ENCODE results near the gene RHOB. TPM values are rescaled to one million over a fixed set of nuclear protein-coding genes. Genes with fewer than 3 reads are reported as not detected.
"Not testable (repeated sequence)": the region's sequence is repeated elsewhere in the genome, so short reads cannot be mapped to it uniquely, and the experiment has no call there.

The RHOB gene
- total and polyA plus RNA-seq, 2 experiments from 2014 or later, result 15.4 to 92.1 TPM

GRCh38 chr2:20411361-20411894, 35.4 kb upstream of the RHOB start:
- peak; percentile 88 for TF ChIP-seq CTCF (IDR thresholded peaks at IDR 0.05; ENCODE audit: low read depth, low read length)
- Histone ChIP-seq H3K27me3 (no peaks in the 10 kb centered on the region), H3K36me3 (no peaks in the 10 kb centered on the region), H3K4me3 (no peak overlapping the region), H3K27ac (no peak overlapping the region), H3K9me3 (ENCODE audit: low read depth) (no peaks in the 10 kb centered on the region), H3K4me1 (ENCODE audit: low read depth) (no peaks in the 10 kb centered on the region)
- peak; percentile 65 to 89 for DNase-seq (ENCODE audit: low read depth in 1 of 2, low spot score in 1 of 2)

GRCh38 chr2:20414806-20415205, 32.1 kb upstream of the RHOB start:
- Histone ChIP-seq H3K4me3 (no peak overlapping the region), H3K9me3 (ENCODE audit: low read depth) (no peaks in the 10 kb centered on the region), H3K27me3 (no peaks in the 10 kb centered on the region), H3K36me3 (no peaks in the 10 kb centered on the region), H3K4me1 (ENCODE audit: low read depth) (no peaks in the 10 kb centered on the region), H3K27ac (no peak overlapping the region)
- no peak for DNase-seq (ENCODE audit: low read depth in 1 of 2, low spot score in 1 of 2)
- no peak for TF ChIP-seq CTCF (IDR thresholded peaks at IDR 0.05; ENCODE audit: low read depth, low read length)

- no peak for TF ChIP-seq CTCF (IDR thresholded peaks at IDR 0.05; ENCODE audit: low read depth, low read length)
Measured at GRCh38 chr2:20415511-20415918, 31.4 kb upstream of the RHOB start.

GRCh38 chr2:20416723-20417122, 30.2 kb upstream of the RHOB start:
- Histone ChIP-seq H3K4me3 (no peak overlapping the region), H3K36me3 (no peaks in the 10 kb centered on the region), H3K27ac (no peak overlapping the region), H3K27me3 (no peaks in the 10 kb centered on the region), H3K9me3 (ENCODE audit: low read depth) (no peaks in the 10 kb centered on the region), H3K4me1 (ENCODE audit: low read depth) (no peaks in the 10 kb centered on the region)
- TF ChIP-seq CTCF (IDR thresholded peaks at IDR 0.05; ENCODE audit: low read depth, low read length), result no peak
- DNase-seq (ENCODE audit: low read depth in 1 of 2, low spot score in 1 of 2), result no peak

More at GRCh38 chr2:20415511-20415918, 31.4 kb upstream of the RHOB start:
- Histone ChIP-seq H3K4me1 (ENCODE audit: low read depth) (no peaks in the 10 kb centered on the region), H3K9me3 (ENCODE audit: low read depth) (no peaks in the 10 kb centered on the region), H3K36me3 (no peaks in the 10 kb centered on the region), H3K4me3 (no peak overlapping the region), H3K27ac (no peak overlapping the region), H3K27me3 (no peaks in the 10 kb centered on the region)
- DNase-seq (ENCODE audit: low read depth in 1 of 2, low spot score in 1 of 2), result no peak

GRCh38 chr2:20417230-20417821, 29.5 kb upstream of the RHOB start:
- DNase-seq (ENCODE audit: low read depth in 1 of 2, low spot score in 1 of 2); H3K9me3 ChIP-seq (ENCODE audit: low read depth); H3K4me1 ChIP-seq (ENCODE audit: low read depth); H3K4me3 ChIP-seq; H3K27ac ChIP-seq; H3K27me3 ChIP-seq; H3K36me3 ChIP-seq: not testable (repeated sequence)

- H3K4me3 ChIP-seq, result no peak overlapping the region
- TF ChIP-seq CTCF (IDR thresholded peaks at IDR 0.05; ENCODE audit: low read depth, low read length), result no peak
- H3K9me3 ChIP-seq (ENCODE audit: low read depth), result no peaks in the 10 kb centered on the region
- DNase-seq (ENCODE audit: low read depth in 1 of 2, low spot score in 1 of 2), result no peak
- H3K36me3 ChIP-seq, result no peaks in the 10 kb centered on the region
- H3K27ac ChIP-seq, result no peak overlapping the region
- H3K4me1 ChIP-seq (ENCODE audit: low read depth), result no peaks in the 10 kb centered on the region
- H3K27me3 ChIP-seq, result no peaks in the 10 kb centered on the region
Measured at GRCh38 chr2:20418519-20418918, 28.4 kb upstream of the RHOB start.
